AG09309 (cell line): Measurements from ENCODE around the gene NFIB.

Source experiments
- DNase-seq: peaks from one replicate; pipeline ENCODE4 v3.0.0-alpha.2; 2010; ENCODE audit warnings: low read depth
- H3K4me3 ChIP-seq: 2 replicates; pipeline ENCODE4 v1.5.1; 2011; ENCODE audit warnings: mild to moderate bottlenecking, low read depth, low read length, moderate library complexity; ENCODE audit not compliant: control insufficient read depth
- CTCF ChIP-seq: IDR thresholded peaks from 2 replicates; pipeline ENCODE4 v1.5.1; 2011; ENCODE audit warnings: mild to moderate bottlenecking, low read depth, low read length, inconsistent platforms; ENCODE audit not compliant: insufficient read depth, control insufficient read depth; ENCODE audit errors: missing control alignments

Gene NFIB

GRCh38 chr9:14315875-14316601 lies 2.1 kb upstream of the NFIB start:
- DNase-seq = no peak
- no peak overlapping the region for H3K4me3 ChIP-seq

GRCh38 chr9:14314929-14315874 lies 1.3 kb upstream of the NFIB start:
- peak overlapping the region; percentile 16; the same call in 1 of the 2 replicates for H3K4me3 ChIP-seq
- no peak for TF ChIP-seq CTCF
- DNase-seq = no peak

More at GRCh38 chr9:14315875-14316601, 2.1 kb upstream of the NFIB start:
- TF ChIP-seq CTCF = no peak

- no peak for DNase-seq
- no peak for TF ChIP-seq CTCF
- H3K4me3 ChIP-seq = no peak overlapping the region; the same call in 1 of the 2 replicates
These were observed 535 bp upstream of the NFIB start for GRCh38 chr9:14314424-14314928.

- DNase-seq = no peak
- TF ChIP-seq CTCF = no peak
- peak overlapping the region; percentile 31 for H3K4me3 ChIP-seq
These were observed 482 bp downstream of the NFIB start for GRCh38 chr9:14313378-14313940.

- DNase-seq = no peak
- no peak overlapping the region for H3K4me3 ChIP-seq
- TF ChIP-seq CTCF = no peak
These were observed 1.1 kb downstream of the NFIB start for GRCh38 chr9:14312719-14313377.
